GM12873 (cell line): ENCODE measurements around the gene DLX2.

Experiments used
- TF ChIP-seq, protein P1 (sequence below): IDR thresholded peaks from 2 replicates; pipeline ENCODE4 v1.5.1; 2012; ENCODE audit warnings: low read depth, mild to moderate bottlenecking, moderate library complexity, low read length, control low read depth; ENCODE audit not compliant: insufficient read depth; ENCODE audit errors: missing control alignments

Gene DLX2

DNA sequence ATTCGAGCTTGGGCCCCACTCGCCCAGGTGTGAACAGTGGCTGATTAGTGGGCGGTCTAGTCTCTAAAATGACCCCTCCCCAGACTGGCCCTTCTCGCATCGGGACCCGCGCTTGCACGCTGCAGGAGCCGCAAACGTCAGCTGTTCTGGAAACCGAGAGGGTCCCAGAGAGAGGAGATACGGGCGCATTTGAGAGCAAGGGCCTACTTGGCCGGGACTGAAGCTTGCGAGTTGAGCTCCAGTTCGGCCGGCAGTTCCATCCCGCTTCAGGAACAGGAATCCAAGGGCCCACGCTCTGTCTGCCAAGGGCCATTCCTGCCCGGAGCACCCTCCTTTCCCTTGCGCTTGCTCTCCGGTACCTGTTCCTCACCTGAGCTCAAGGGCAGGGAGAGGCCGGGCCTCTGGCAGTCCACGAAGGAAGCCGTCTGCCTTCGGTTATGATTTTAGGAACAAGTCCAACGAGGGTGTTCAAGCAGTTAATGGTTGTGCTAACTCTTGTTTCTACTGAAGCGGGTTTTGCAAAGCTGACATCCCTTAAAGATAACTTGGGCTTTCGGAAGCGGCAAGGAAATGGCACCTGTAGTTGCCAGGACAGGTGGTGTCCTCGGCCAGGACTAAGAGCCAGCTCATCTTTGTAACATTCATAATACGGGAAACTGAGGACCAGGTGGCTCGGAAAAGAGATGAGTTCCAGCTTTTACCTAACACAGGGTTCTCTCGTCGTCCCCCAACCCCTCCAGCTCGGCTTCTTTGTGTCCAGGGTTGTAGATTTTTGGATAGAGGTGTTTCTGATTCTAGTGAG, 21.3 kb downstream of the DLX2 start:
- TF ChIP-seq, protein P1, sequence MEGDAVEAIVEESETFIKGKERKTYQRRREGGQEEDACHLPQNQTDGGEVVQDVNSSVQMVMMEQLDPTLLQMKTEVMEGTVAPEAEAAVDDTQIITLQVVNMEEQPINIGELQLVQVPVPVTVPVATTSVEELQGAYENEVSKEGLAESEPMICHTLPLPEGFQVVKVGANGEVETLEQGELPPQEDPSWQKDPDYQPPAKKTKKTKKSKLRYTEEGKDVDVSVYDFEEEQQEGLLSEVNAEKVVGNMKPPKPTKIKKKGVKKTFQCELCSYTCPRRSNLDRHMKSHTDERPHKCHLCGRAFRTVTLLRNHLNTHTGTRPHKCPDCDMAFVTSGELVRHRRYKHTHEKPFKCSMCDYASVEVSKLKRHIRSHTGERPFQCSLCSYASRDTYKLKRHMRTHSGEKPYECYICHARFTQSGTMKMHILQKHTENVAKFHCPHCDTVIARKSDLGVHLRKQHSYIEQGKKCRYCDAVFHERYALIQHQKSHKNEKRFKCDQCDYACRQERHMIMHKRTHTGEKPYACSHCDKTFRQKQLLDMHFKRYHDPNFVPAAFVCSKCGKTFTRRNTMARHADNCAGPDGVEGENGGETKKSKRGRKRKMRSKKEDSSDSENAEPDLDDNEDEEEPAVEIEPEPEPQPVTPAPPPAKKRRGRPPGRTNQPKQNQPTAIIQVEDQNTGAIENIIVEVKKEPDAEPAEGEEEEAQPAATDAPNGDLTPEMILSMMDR, result no peak

DNA sequence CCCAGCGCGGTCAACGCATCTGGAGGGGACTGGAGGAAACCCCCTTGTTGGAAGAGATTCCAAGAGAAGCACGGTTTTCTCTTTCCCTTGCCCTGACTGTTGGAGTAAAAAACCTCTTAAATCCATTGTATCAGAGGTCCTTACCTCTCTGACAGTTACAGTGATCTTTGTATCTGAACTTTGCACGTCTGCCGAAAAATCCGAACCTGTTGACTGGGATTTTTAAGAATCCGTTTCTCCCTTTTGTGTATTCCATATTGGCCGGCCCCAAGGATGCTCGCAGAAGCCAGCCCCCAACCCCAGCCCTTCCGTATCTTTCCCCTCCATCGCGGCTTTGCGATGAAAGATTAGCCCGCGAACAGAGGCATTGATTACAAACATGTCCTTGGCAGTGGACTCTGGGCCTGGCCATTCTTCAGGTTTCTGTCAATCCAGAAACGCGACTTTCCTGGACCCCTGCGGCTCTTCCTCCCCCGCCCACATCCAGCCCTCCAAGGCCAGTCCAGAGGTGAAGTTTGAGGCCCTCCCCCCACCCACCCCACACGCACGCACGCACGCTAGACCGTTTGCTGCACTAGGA, 22.0 kb downstream of the DLX2 start:
- TF ChIP-seq, protein P1, result no peak

DNA sequence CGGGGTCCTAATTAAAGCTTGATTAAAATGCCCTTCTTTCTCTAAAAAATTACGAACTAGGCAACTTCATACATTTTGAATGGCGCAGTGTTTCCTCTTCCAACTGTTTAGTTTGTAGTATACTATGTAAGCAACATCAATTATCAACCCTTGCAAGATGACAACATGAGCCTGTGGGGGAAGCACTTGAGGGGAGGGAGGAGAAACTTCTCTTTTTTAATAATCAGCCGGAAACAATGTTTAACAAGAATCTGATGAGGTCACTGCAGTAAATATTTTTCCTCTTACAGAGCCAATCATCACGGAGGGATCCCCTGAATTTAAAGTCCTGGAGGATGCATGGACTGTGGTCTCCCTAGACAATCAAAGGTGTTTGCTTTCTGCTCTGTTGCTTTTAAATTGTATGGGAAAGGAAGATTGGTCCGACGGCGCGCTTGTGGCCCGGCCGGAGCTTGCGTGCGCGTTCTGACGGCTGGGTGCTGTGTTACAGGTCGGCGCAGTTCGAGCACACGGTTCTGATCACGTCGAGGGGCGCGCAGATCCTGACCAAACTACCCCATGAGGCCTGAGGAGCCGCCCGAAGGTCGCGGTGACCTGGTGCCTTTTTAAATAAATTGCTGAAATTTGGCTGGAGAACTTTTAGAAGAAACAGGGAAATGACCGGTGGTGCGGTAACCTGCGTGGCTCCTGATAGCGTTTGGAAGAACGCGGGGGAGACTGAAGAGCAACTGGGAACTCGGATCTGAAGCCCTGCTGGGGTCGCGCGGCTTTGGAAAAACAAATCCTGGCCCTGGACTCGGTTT, 22.7 kb downstream of the DLX2 start:
- TF ChIP-seq, protein P1, result no peak

DNA sequence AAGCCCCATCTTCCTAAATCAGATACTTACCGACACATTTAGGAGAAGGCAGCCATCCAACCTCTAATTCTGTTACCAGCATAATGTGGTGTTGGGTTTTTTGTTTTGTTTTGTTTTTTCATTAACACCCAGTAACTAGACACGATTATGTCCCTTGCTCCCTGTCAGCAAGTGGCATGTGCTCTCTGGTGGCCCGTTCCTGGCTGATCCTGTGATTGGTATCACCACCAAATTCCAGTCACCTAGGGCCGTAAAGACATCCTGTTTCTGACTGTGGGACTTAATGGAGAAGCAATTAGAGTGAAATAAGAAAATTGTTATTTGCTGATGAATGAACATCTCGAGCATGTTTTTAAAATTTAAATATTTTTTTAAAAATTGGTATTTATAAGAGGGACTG, 23.3 kb downstream of the DLX2 start:
- TF ChIP-seq, protein P1, result no peak

DNA sequence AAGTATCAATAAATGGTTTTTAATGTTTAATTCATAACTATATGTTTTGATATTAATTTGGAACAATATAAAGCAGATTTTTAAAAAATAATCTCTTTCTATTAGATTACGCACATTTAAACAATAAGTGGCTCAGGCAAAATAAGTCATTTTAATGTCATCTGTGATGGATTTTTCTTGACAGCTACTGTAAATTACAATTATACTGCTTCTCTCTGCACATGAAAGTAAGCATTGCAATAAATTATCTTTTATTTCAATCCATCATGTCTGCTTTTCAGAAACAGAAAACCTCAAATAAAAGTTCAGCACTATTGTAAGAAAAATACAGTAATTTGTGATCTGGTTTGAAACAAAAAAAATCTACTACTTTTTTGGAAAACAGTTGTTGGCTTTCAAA, 28.4 kb downstream of the DLX2 start:
- TF ChIP-seq, protein P1, result no peak

DNA sequence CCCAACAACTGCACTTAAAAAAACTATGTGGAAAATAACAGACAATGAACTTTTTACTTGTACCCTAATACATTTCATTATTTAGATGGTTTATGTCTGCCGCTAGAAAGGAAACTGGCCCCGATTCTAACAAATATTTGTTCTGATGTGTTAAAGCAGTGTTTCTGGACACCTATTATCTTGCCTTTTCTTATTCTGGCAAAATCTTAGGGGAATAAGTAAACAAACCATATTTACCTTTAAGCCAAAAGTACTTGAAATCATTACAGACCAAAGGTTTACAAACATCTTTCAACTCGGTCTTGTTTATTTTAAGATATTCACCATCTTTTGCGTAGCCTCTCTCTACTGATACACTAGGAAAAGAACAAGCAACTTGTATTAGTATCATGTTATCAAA, 29.2 kb downstream of the DLX2 start:
- TF ChIP-seq, protein P1, result no peak

DNA sequence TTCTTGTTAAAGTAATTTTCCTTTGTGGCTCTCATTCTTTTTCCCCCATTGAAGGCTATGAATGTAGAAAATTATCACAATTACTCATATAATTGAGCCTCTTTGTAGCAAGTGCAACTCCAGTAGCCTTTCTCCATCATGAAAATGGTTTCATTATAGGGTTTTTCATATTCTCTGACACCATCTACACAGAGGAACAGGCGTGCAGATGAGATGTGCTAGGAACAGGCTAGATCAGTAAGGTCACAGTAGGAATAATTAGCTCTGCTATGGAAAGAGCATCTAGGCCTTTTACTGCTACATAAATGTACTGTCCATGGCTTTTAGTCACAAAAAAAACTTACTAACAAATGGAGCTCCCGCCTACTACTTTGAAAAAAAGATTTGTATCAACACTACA, 30.0 kb downstream of the DLX2 start:
- TF ChIP-seq, protein P1, result no peak
